DND-41 (cell line): ENCODE measurements around the gene SDSL.

Experiments used
- ATAC-seq: fragments of 200-7000 bp; cut with Tn5 transposase; 3 replicates; pipeline ENCODE4 v1.9.1; 2021; ENCODE audit warnings: low read depth; ENCODE audit not compliant: insufficient read depth
- DNase-seq: peaks from one replicate; pipeline ENCODE4 v3.0.0-alpha.2; 2020
- H2AFZ ChIP-seq: 2 replicates; pipeline ENCODE4 v1.6.0; 2012; ENCODE audit warnings: low read depth, low read length
- H3K27ac ChIP-seq: 2 replicates; pipeline ENCODE4 v1.5.1; 2012; ENCODE audit warnings: low read length, inconsistent platforms
- H3K27me3 ChIP-seq: fragments of 200-600 bp; sonication (generic); 2 replicates; pipeline ENCODE4 v1.6.0; 2012; ENCODE audit warnings: low read length, mild to moderate bottlenecking, inconsistent platforms; ENCODE audit not compliant: insufficient read depth, poor library complexity
- H3K36me3 ChIP-seq: 2 replicates; pipeline ENCODE4 v1.5.1; 2012; ENCODE audit warnings: low read length, inconsistent platforms; ENCODE audit not compliant: insufficient read depth
- H3K4me1 ChIP-seq: 2 replicates; pipeline ENCODE4 v1.5.1; 2012; ENCODE audit warnings: mild to moderate bottlenecking, low read length; ENCODE audit not compliant: insufficient read depth
- H3K4me2 ChIP-seq: 2 replicates; pipeline ENCODE4 v1.6.0; 2012; ENCODE audit warnings: mild to moderate bottlenecking, moderate library complexity, low read length, inconsistent platforms; ENCODE audit not compliant: insufficient read depth
- H3K4me3 ChIP-seq, 2 experiments: fragments of 200-600 bp in 1 of 2; shearing (Covaris generic) in 1 of 2; 2 replicates each; pipeline ENCODE4 v1.5.1; 2012 to 2016; ENCODE audit warnings: inconsistent platforms in 2 of 2, low read length in 2 of 2, mild to moderate bottlenecking in 2 of 2, low read depth in 1 of 2, moderate library complexity in 1 of 2
- H3K79me2 ChIP-seq: 2 replicates; pipeline ENCODE4 v1.6.0; 2012; ENCODE audit warnings: low read length, inconsistent platforms; ENCODE audit not compliant: insufficient read depth
- H3K9ac ChIP-seq: 2 replicates; pipeline ENCODE4 v1.6.0; 2012; ENCODE audit warnings: low read depth, mild to moderate bottlenecking, inconsistent platforms, low read length, moderate library complexity
- H3K9me3 ChIP-seq: 2 replicates; pipeline ENCODE4 v1.5.1; 2012; ENCODE audit warnings: low read length, moderate library complexity, mild to moderate bottlenecking, inconsistent platforms; ENCODE audit not compliant: insufficient read depth, severe bottlenecking
- H4K20me1 ChIP-seq: 2 replicates; pipeline ENCODE4 v1.6.0; 2012; ENCODE audit warnings: low read length; ENCODE audit not compliant: insufficient read depth
- EZH2 ChIP-seq: IDR thresholded peaks from 3 replicates; pipeline ENCODE4 v1.6.1; 2012; ENCODE audit warnings: borderline replicate concordance, low read depth, mild to moderate bottlenecking, moderate library complexity, low read length, inconsistent platforms; ENCODE audit not compliant: severe bottlenecking
- TF ChIP-seq, protein P1 (sequence below): IDR thresholded peaks from 2 replicates; pipeline ENCODE4 v1.5.1; 2012; ENCODE audit warnings: borderline replicate concordance, low read length, moderate library complexity, mild to moderate bottlenecking; ENCODE audit not compliant: poor library complexity, severe bottlenecking; ENCODE audit errors: extremely low read depth

Gene SDSL

GRCh38 chr12:113452458-113452857 lies 30.3 kb downstream of the SDSL start:
- Histone ChIP-seq H3K4me2 (no peak overlapping the region), H3K27ac (no peak overlapping the region), H3K27me3 (no peaks in the 10 kb centered on the region), H2AFZ (no peak overlapping the region), H4K20me1 (no peaks in the 10 kb centered on the region), H3K9me3 (no peaks in the 10 kb centered on the region), H3K4me1 (no peaks in the 10 kb centered on the region), H3K4me3 (no peak overlapping the region), H3K9ac (no peak overlapping the region), H3K36me3 (no peaks in the 10 kb centered on the region), H3K79me2 (no peaks in the 10 kb centered on the region)
- no peak for DNase-seq
- ATAC-seq: no peak
- TF ChIP-seq, protein P1, sequence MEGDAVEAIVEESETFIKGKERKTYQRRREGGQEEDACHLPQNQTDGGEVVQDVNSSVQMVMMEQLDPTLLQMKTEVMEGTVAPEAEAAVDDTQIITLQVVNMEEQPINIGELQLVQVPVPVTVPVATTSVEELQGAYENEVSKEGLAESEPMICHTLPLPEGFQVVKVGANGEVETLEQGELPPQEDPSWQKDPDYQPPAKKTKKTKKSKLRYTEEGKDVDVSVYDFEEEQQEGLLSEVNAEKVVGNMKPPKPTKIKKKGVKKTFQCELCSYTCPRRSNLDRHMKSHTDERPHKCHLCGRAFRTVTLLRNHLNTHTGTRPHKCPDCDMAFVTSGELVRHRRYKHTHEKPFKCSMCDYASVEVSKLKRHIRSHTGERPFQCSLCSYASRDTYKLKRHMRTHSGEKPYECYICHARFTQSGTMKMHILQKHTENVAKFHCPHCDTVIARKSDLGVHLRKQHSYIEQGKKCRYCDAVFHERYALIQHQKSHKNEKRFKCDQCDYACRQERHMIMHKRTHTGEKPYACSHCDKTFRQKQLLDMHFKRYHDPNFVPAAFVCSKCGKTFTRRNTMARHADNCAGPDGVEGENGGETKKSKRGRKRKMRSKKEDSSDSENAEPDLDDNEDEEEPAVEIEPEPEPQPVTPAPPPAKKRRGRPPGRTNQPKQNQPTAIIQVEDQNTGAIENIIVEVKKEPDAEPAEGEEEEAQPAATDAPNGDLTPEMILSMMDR: no peak
- TF ChIP-seq EZH2: no peak

GRCh38 chr12:113453330-113453729 lies 31.1 kb downstream of the SDSL start:
- Histone ChIP-seq H3K9me3 (no peaks in the 10 kb centered on the region), H3K9ac (no peak overlapping the region), H3K4me3 (no peak overlapping the region), H4K20me1 (no peaks in the 10 kb centered on the region), H2AFZ (no peak overlapping the region), H3K79me2 (no peaks in the 10 kb centered on the region), H3K27ac (no peak overlapping the region), H3K4me2 (no peak overlapping the region), H3K36me3 (no peaks in the 10 kb centered on the region), H3K4me1 (no peaks in the 10 kb centered on the region), H3K27me3 (no peaks in the 10 kb centered on the region)
- TF ChIP-seq, protein P1: no peak
- no peak for TF ChIP-seq EZH2
- ATAC-seq: no peak
- DNase-seq: no peak

GRCh38 chr12:113456199-113456598 lies 34.0 kb downstream of the SDSL start:
- no peaks in the 10 kb centered on the region for H4K20me1 ChIP-seq
- no peak for TF ChIP-seq EZH2
- TF ChIP-seq, protein P1: no peak
- H3K27ac ChIP-seq: no peak overlapping the region
- no peaks in the 10 kb centered on the region for H3K9me3 ChIP-seq
- H3K4me1 ChIP-seq: no peaks in the 10 kb centered on the region
- no peak overlapping the region for H3K4me2 ChIP-seq
- H2AFZ ChIP-seq: no peak overlapping the region
- H3K36me3 ChIP-seq: no peaks in the 10 kb centered on the region
- ATAC-seq (no peak), DNase-seq (no peak)
- no peak overlapping the region for H3K4me3 ChIP-seq
- no peaks in the 10 kb centered on the region for H3K79me2 ChIP-seq
- H3K9ac ChIP-seq: no peak overlapping the region
- H3K27me3 ChIP-seq: no peaks in the 10 kb centered on the region

DNA sequence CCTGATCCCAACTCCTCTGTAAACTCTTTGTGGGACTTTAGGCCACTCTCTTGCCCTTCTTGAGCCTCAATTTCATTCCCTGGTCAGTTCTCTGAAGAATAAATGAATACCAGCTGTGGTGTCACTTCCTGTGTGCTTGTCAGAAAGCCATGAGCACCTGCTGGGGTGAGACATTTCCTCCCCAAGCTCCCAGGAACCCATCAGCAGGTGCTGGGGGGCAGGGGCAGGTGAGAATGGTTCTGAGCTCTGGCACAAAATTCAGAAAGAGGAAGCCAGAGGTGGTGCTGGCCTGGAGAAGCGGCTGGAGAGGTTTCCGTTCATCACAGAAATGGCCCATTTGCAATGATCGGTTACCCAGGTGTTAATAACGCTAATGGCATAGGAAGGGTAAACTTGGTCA lies 34.6 kb downstream of the SDSL start:
- Histone ChIP-seq H3K27me3 (no peaks in the 10 kb centered on the region), H3K79me2 (no peaks in the 10 kb centered on the region), H4K20me1 (no peaks in the 10 kb centered on the region), H3K4me3 (no peak overlapping the region), H3K27ac (no peak overlapping the region), H3K4me1 (no peaks in the 10 kb centered on the region), H2AFZ (no peak overlapping the region), H3K9me3 (no peaks in the 10 kb centered on the region), H3K36me3 (no peaks in the 10 kb centered on the region), H3K4me2 (no peak overlapping the region), H3K9ac (no peak overlapping the region)
- ATAC-seq (no peak), DNase-seq (no peak)
- TF ChIP-seq, protein P1: no peak
- TF ChIP-seq EZH2: no peak
